Motor neuron (in vitro differentiated cells): Measurements from ENCODE around the gene PANK1. TPM values are rescaled to one million over a fixed set of nuclear protein-coding genes. Genes with fewer than 3 reads are reported as not detected.
"Not testable (repeated sequence)": the region's sequence is repeated elsewhere in the genome, so short reads cannot be mapped to it uniquely, and the experiment has no call there.

Source experiments
- ATAC-seq, 8 experiments: fragments of 200-7000 bp; cut with Tn5 transposase; replicated peaks in 6 of 8; 2 replicates each; pipeline ENCODE4 v1.8.0; 2021; ENCODE audit warnings: mild to moderate bottlenecking in 8 of 8, moderate library complexity in 8 of 8
- H3K27ac ChIP-seq, 2 donors: fragments of 250-450 bp; sonication (Bioruptor Pico); 2 replicates each; pipeline ENCODE4 v1.9.0; 2021; ENCODE audit warnings: antibody characterized with exemption in 2 of 2, mild to moderate bottlenecking in 2 of 2, moderate library complexity in 1 of 2
- H3K4me1 ChIP-seq, 2 donors: fragments of 250-450 bp; sonication (Bioruptor Pico); replicated peaks in 1 of 2; 2 replicates each; pipeline ENCODE4 v1.6.1; 2021; ENCODE audit warnings: antibody characterized with exemption in 2 of 2, mild to moderate bottlenecking in 2 of 2, moderate library complexity in 1 of 2
- H3K4me3 ChIP-seq, 5 donors: fragments of 250-450 bp; sonication (Bioruptor Pico); 2 replicates each; pipeline ENCODE4 v1.9.0; 2021; ENCODE audit warnings: antibody characterized with exemption in 5 of 5, mild to moderate bottlenecking in 5 of 5, moderate library complexity in 4 of 5
- WGBS, 10 experiments: fragments of 450-650 bp; shearing (Covaris generic); methylation state at CpG; one replicate each; pipeline ENCODE4 v1.0.0; 2022; 5-methylcytosine and 5-hydroxymethylcytosine counted together
- in situ Hi-C, 9 experiments: fragments of 400-800 bp; cut with MboI; loops; one replicate each; pipeline ENCODE4 v1.15.0; 2021; ENCODE audit warnings: low sequenced_read_pairs in 9 of 9, low pct_unique_long_range_greater_than_20kb in 2 of 9; ENCODE audit not compliant: unreplicated experiment in 9 of 9
- total RNA-seq, 8 experiments: library from RNA; unstranded; fragments of 300-600 nt; gene quantifications; 2 replicates each; pipeline versions ENCODE4 v1.2.3 to v1.2.4, GENCODE V29; 2022

PANK1 gene
- total RNA-seq, 8 experiments from 2014 or later = 2.8 to 24.9 (median 9.5) TPM

DNA sequence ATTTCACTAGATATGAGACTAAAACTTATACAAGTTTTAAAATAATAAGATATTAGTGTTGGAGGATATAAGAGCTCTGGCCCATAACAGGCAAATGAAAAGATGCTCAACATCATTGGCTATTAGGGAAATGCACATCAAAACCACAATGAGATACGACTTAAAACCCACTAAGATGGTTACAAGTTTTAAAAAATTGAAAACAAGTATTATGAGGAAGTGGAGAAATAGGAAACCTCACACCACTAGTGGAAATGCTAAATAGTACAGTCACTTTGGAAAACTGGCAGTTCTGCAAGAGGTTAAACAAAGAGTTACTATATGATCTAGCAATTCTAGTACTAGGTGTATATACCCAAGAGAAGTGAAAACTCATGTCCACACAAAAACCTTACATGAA lies 17.2 kb downstream of the PANK1 start:
- H3K27ac ChIP-seq = no peak overlapping the region
- ATAC-seq = no peak
- 80 to 100% (median 86%) methylated on average over 1 of the region's 1 CpG; no CpG with 5 or more reads in 4 of the 10 experiments for whole genome bisulfite sequencing, 10 experiments
- H3K4me1 ChIP-seq = no peaks in the 10 kb centered on the region
- no peak overlapping the region for H3K4me3 ChIP-seq
- in situ Hi-C loops = no loop called here

DNA sequence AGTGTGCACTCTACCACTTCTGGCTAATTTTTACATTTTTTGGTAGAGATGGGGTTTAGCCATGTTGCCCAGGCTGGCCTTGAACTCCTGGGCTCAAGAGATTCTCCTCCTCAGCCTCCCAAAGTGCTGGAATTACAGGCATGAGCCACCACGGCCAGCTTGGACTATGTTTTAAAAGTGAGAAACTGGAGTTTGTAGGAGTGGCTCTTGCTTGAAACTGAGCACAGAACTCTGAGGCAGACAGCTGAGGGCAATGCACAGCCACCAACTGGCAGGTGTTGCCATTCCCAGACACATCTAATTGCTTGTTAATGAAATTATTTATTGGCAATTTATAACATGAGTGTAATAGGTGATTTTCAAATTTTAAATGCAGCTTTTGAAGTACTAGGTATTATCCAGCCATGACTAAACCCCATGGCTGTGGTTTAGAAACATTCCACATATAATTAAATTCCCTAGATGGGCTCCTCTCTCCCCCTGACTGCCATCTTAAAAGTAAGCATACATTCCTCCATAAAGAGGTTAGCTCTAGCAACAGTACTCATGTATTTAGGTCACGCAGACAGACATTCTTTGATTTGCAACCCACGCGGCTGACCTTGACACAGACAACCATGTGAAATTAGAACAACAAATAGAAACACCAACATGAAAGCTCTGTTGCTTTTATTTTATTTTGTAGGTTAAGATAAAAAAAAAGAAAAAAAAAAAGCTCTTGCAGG lies 19.8 kb downstream of the PANK1 start:
- WGBS, 10 experiments = 78 to 100% (median 97%) methylated on average over 2 to 4 of the region's 4 CpGs
- in situ Hi-C loops = no loop called here
- peak in 1 of 8 experiments; percentile 9 for ATAC-seq
- Histone ChIP-seq H3K4me3 (no peak overlapping the region), H3K4me1 (no peaks in the 10 kb centered on the region), H3K27ac (no peak overlapping the region)

DNA sequence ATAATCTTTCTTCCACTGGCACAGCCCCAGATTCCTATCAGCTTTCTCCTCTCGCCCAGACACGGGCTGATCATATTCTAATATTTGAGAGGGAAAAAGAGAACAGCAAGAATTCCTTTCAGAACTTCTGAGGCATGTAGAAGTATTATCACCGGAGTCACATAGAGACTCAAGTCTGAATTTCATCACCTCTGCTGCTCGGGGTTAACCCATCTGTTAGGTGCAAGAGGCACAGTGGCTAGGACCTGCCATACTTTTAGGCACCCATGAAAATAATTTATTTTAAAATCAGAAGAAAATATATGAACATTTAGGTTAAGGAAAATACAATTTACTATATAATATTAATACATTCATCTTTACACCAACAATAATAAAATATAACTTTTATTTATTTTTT lies 21.0 kb downstream of the PANK1 start:
- in situ Hi-C loops = no loop called here
- no peak overlapping the region for H3K4me3 ChIP-seq
- no peak overlapping the region for H3K27ac ChIP-seq
- no peaks in the 10 kb centered on the region for H3K4me1 ChIP-seq
- 89 to 100% (median 98%) methylated on average over 2 to 4 of the region's 4 CpGs; no CpG with 5 or more reads in 4 of the 10 experiments for WGBS, 10 experiments
- no peak for ATAC-seq

DNA sequence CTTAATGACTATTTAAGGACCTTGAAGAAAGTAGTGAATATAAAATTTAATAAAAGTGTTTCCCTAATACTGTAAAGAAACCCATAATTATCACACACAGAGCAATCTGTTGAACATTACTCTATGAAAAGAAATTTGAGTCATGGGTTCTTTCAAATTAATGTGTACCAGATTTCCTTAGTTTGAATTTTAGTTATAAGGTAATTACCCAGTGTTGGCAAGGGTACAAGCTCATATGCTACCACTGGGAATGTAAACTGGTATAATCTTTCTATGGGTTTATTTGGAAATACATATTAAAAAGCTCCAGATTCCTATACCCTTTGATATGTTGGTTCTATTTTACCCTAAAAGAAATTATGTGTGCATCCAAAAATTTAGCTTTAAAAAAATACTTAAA lies 22.9 kb downstream of the PANK1 start:
- Histone ChIP-seq H3K27ac (no peak overlapping the region), H3K4me1 (no peaks in the 10 kb centered on the region), H3K4me3 (no peak overlapping the region)
- in situ Hi-C loops = no loop called here
- ATAC-seq = no peak

DNA sequence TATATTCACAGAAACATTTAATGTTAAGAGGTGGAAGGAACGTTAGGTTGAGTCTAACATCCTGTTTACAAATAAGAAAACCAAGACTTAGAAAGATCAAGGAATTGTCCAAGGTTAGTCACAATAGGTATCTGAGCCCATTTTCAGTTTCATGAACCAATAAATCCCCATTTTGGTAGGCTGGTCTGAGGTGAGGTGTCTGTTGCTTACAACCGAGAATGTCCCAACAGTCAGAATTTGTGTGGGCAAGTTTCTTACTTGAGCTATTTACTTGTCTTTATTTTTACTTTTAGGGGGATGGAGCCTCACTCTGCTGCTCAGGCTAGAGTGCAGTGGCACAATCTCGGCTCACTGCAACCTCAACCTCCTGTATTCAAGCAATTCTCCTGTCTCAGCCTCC lies 23.6 kb downstream of the PANK1 start:
- in situ Hi-C loops = no loop called here
- 80 to 100% (median 90%) methylated on average over 1 to 3 of the region's 3 CpGs for WGBS, 10 experiments
- Histone ChIP-seq H3K4me3 (no peak overlapping the region), H3K27ac (no peak overlapping the region), H3K4me1 (no peaks in the 10 kb centered on the region)
- ATAC-seq = no peak

DNA sequence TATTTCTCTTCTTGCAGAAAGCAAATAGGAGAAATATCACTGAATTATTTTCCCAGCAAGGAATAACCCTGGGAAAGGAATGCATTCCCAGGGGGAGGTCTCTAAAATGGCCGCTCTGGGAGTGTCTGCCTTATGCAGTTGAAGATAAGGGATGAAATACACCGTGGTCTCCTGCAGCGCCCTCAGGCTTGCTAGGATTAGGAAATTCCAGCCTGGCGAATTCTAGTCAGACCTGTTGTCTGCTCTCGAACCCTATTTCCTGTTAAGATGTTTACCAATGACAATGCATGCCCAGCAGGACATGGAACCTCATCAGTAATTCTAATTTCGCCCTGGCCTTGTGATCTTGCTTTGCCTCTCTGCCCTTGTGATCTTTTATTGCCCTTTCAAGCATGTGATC lies 24.7 kb downstream of the PANK1 start:
- in situ Hi-C loops, H3K4me1 ChIP-seq, ATAC-seq, H3K27ac ChIP-seq, H3K4me3 ChIP-seq: not testable (repeated sequence)
- WGBS, 10 experiments = 40 to 100% (median 82%) methylated on average over 1 to 5 of the region's 6 CpGs; no CpG with 5 or more reads in 2 of the 10 experiments

DNA sequence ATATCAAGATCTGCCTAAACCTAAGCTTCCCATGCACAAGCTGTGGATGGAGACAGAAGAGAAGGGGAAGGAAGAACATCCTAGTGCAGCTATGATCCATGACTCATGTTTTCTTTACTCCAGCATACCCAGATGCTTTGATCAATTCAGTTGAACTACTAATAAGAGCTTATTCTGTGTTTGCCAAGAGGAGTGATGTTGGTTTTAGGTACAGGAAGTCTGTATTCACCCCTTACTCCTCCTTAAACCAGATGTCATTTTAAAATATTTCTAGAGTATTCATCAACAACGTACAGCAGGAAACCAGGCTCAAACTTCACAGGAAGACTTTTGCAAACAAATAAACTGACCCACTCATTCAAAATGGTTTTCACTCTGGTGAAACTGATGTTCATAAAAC lies 29.2 kb downstream of the PANK1 start:
- peak in 1 of 8 experiments; percentile 16 for ATAC-seq
- H3K4me1 ChIP-seq = no peaks in the 10 kb centered on the region
- in situ Hi-C loops = no loop called here
- H3K4me3 ChIP-seq = no peak overlapping the region
- H3K27ac ChIP-seq = no peak overlapping the region
- WGBS, 10 experiments = 0 to 100% (median 67%) methylated on average over 1 of the region's 1 CpG; no CpG with 5 or more reads in 1 of the 10 experiments

DNA sequence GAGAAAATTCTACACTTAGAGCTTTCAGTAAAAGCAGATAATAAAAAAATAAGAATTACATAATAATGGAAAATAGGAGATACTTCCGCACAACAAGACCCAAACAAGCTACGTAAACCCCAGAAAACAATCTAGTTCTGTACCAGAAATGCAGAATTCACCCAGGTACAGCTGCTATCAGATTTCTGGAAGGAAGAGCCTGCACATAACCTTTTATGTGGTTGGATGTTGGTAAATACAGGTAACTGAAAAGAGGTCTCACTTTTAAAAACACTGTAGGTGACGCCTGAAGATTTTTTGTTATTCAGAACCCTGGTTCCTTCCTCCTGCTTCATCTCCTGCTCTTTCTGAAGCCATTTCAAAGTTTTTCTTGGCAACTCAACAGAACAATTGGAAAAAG lies 29.9 kb downstream of the PANK1 start:
- ATAC-seq = no peak
- H3K4me1 ChIP-seq = no peaks in the 10 kb centered on the region
- in situ Hi-C loops = no loop called here
- no peak overlapping the region for H3K27ac ChIP-seq
- 94 to 100% (median 100%) methylated on average over 1 to 3 of the region's 3 CpGs for WGBS, 10 experiments
- H3K4me3 ChIP-seq = no peak overlapping the region

DNA sequence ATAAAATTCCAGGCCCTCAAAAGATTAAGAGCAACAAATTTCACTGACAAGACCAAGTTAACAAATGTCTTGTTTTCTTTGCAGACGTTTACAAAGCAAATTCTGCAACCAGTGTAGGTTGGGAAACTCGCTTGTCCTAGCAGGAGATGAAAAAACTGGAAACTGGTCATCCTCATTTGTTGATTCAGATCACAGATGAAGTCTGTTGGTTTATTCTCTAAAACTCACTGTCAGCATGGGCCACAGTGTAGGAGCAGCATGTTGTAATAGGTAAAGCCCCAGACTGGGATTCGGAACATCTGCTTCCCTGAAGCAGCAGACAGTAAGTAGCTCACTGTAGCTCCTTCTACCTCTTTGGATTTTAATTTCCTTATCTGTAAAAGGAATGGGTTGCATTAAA lies 31.5 kb downstream of the PANK1 start:
- in situ Hi-C loops = no loop called here
- 60 to 100% (median 83%) methylated on average over 1 to 3 of the region's 3 CpGs; no CpG with 5 or more reads in 1 of the 10 experiments for WGBS, 10 experiments
- H3K4me1 ChIP-seq = no peaks in the 10 kb centered on the region
- H3K27ac ChIP-seq = no peak overlapping the region
- no peak for ATAC-seq
- no peak overlapping the region for H3K4me3 ChIP-seq

DNA sequence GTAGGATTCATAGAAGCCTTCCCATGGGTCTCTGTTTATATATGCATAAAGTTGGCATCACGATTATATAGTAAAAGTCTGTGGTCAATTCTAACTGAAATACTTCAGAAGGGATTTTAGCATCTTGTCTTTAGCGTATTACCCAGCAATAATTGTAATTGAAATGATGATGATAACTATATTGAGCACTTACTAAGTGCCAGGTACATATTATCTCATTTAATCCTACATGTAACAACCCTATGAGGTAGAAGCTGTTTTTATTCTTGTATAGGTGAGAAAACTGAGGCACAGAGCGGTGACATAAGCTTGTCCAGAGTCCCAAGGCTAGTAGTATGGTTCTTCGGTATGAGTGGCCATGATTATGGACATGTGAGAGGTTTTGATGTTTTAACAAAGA lies 33.8 kb downstream of the PANK1 start:
- no peaks in the 10 kb centered on the region for H3K4me1 ChIP-seq
- WGBS, 10 experiments = 75 to 100% (median 97%) methylated on average over 1 to 4 of the region's 4 CpGs
- no peak for ATAC-seq
- in situ Hi-C loops = no loop called here
- H3K4me3 ChIP-seq = no peak overlapping the region
- H3K27ac ChIP-seq = no peak overlapping the region

DNA sequence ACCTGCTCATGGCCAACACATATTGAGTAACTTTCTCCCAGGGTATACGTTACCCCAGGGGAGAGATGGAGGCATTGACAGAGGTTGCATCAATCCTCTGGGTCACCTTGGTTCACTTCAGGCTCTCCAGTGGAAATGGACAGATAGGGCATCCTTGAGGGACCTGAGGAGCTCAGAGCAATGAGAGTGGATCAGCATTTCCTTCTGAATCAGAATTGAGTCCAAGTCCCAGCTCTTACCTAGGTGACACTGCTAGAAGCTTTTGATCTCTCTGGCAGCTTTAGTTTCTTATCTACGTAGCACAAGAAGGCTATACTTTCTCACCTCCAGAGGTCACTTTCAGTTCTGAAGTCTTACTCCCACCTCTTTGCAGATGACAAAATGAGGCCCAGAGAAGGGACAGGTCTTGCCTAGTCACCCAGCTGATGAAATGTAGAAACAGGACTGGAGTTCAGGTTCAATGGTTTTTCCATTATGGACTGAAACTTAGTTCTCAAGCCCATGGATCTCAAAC lies 35.2 kb downstream of the PANK1 start:
- Histone ChIP-seq H3K4me1 (no peaks in the 10 kb centered on the region), H3K4me3 (no peak overlapping the region), H3K27ac (no peak overlapping the region)
- in situ Hi-C loops = no loop called here
- 0 to 56% (median 0%) methylated on average over 1 to 2 of the region's 2 CpGs; no CpG with 5 or more reads in 4 of the 10 experiments for WGBS, 10 experiments
- no peak for ATAC-seq

DNA sequence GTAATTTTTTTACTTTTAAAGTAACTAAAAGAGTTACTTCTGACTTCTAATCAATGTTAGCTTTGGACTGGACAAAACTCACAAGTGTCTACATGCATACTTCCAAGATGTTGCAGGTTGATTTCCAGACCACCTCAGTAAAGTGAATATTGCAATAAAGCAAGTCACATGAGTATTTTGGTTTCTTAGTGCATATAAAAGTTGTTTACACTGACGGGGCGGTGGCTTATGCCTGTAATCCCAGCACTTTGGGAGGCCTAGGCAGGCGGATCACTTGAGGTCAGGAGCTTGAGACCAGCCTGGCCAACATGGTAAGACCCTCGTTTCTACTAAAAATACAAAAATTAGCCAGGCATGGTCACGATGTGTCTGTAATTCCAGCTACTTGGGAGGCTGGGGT lies 40.8 kb downstream of the PANK1 start:
- 60 to 100% (median 96%) methylated on average over 1 to 5 of the region's 5 CpGs; no CpG with 5 or more reads in 2 of the 10 experiments for WGBS, 10 experiments
- no peaks in the 10 kb centered on the region for H3K4me1 ChIP-seq
- no peak overlapping the region for H3K27ac ChIP-seq
- no peak overlapping the region for H3K4me3 ChIP-seq
- in situ Hi-C loops = no loop called here
- no peak for ATAC-seq

DNA sequence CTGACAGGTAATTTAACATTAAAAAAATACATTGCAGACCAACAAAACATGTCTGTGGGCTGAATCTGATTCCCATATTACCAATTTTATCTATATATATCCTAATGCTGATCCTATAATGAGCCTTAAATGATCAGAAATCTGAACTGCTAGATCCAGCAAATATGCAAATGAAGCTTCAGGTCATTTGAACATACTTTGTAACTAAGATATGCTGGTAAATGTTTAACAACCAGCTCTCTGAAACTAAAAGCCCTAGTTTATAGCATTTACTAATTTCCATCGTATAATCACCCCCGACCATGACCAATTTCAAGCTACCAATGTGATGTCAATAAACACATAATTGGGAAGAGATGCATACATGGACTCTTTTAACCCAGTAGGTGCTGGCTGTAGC lies 42.1 kb downstream of the PANK1 start:
- in situ Hi-C loops = no loop called here
- ATAC-seq = no peak
- 60 to 94% (median 83%) methylated on average over 1 to 2 of the region's 2 CpGs; no CpG with 5 or more reads in 3 of the 10 experiments for WGBS, 10 experiments
- no peaks in the 10 kb centered on the region for H3K4me1 ChIP-seq
- no peak overlapping the region for H3K4me3 ChIP-seq
- no peak overlapping the region for H3K27ac ChIP-seq
